ENCODE data around the gene TRAF2.

The TRAF2 gene

DNA sequence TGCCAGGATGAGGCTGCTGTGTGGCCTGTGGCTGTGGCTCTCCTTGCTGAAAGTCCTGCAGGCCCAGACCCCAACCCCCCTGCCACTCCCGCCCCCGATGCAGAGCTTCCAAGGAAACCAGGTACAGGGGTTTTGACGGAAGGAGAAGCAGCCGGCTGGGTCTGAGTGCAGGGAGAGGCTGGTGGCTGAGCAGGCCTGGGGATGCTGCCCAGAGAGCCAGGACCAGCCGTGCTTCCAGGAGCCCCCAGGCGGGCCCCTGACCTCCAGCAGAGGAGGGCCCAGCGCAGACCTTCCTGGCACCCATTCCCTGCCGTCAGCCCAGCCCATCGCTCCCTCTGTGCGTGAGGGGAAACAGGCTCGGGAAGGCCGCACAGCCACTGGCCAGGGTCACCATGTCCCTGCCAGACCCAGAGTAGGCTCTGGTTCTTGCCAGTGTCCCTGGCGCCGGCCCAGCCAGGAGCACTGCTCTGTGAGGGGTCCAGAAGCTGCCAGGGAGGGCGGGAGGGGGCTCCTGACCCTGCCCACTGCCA, 66.1 kb downstream of the TRAF2 start:
- H3K4me3 ChIP-seq (ENCODE audit: low read depth, low read length) = no peak overlapping the region
- no peak for DNase-seq (ENCODE audit: low read depth)
- TF ChIP-seq, protein P1, sequence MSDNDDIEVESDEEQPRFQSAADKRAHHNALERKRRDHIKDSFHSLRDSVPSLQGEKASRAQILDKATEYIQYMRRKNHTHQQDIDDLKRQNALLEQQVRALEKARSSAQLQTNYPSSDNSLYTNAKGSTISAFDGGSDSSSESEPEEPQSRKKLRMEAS (IDR thresholded peaks at IDR 0.05; ENCODE audit: low read depth, low read length) = no peak
- no peak for TF ChIP-seq POLR2A (IDR thresholded peaks at IDR 0.05; ENCODE audit: extremely low read depth, insufficient read length)
- no peak for TF ChIP-seq MYC (IDR thresholded peaks at IDR 0.05; ENCODE audit: low read depth, low read length)
- TF ChIP-seq, protein P2, sequence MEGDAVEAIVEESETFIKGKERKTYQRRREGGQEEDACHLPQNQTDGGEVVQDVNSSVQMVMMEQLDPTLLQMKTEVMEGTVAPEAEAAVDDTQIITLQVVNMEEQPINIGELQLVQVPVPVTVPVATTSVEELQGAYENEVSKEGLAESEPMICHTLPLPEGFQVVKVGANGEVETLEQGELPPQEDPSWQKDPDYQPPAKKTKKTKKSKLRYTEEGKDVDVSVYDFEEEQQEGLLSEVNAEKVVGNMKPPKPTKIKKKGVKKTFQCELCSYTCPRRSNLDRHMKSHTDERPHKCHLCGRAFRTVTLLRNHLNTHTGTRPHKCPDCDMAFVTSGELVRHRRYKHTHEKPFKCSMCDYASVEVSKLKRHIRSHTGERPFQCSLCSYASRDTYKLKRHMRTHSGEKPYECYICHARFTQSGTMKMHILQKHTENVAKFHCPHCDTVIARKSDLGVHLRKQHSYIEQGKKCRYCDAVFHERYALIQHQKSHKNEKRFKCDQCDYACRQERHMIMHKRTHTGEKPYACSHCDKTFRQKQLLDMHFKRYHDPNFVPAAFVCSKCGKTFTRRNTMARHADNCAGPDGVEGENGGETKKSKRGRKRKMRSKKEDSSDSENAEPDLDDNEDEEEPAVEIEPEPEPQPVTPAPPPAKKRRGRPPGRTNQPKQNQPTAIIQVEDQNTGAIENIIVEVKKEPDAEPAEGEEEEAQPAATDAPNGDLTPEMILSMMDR (IDR thresholded peaks at IDR 0.05; ENCODE audit: low read depth, low read length) = no peak

DNA sequence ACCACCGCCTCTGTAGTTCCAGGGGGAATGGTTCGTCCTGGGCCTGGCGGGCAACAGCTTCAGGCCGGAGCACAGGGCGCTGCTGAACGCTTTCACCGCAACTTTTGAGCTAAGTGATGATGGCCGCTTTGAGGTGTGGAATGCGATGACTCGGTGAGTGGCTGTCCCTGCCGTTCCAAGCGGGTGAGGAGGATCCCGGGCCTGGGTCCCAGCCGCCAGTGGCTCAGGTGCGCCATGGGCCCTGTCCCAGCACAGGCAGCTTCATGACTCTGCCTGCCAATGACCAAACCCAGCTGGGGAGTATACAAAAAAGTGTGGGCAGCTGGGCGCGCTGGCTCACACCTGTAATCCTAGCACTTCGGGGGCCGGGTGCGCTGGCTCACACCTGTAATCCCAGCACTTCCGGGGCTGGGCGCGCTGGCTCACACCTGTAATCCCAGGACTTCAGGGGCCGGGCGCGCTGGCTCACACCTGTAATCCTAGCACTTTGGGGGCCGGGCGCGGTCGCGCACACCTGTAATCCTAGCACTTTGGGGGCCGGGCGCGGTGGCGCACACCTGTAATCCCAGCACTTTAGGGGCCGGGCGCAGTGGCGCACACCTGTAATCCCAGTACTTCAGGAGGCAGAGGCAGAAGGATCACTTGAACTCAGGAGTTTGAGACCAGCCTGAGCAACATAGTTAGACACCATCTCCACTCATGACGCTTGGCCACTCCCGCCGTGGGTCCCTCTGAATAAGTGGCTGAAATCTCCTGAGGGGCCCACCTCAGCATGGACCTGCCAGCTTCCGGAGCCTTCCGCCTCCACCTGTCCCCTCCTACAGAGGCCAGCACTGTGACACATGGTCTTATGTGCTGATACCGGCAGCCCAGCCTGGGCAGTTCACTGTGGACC, 66.8 kb downstream of the TRAF2 start:
- TF ChIP-seq, protein P1 (IDR thresholded peaks at IDR 0.05; ENCODE audit: low read depth, low read length) = no peak
- TF ChIP-seq MYC (IDR thresholded peaks at IDR 0.05; ENCODE audit: low read depth, low read length) (no peak), POLR2A (IDR thresholded peaks at IDR 0.05; ENCODE audit: extremely low read depth, insufficient read length) (no peak)
- TF ChIP-seq, protein P2 (IDR thresholded peaks at IDR 0.05; ENCODE audit: low read depth, low read length) = no peak
- DNase-seq (ENCODE audit: low read depth) = no peak
- H3K4me3 ChIP-seq (ENCODE audit: low read depth, low read length) = no peak overlapping the region

DNA sequence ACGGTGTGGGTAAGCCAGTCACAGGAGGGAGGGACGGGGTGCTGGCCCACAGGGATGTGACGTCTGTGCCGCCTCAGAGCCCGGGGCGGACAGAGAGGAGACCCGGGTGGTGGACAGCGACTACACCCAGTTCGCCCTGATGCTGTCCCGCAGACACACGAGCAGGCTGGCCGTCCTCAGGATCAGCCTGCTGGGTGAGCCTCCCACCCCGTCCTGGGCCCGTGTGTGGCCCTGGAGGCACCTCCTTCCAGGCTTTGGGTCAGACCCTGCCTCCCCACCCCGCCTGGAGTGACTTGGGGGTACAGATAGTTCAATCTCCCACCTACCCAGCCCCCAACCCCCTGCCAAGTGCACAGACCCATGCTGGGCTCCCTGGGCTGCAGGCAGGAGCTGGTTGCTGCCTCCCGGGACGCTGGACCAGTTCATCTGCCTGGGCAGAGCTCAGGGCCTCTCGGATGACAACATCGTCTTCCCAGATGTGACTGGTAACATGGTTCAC, 67.5 kb downstream of the TRAF2 start:
- no peak overlapping the region for H3K4me3 ChIP-seq (ENCODE audit: low read depth, low read length)
- TF ChIP-seq, protein P1 (IDR thresholded peaks at IDR 0.05; ENCODE audit: low read depth, low read length) = no peak
- TF ChIP-seq POLR2A (IDR thresholded peaks at IDR 0.05; ENCODE audit: extremely low read depth, insufficient read length) (no peak), MYC (IDR thresholded peaks at IDR 0.05; ENCODE audit: low read depth, low read length) (no peak)
- TF ChIP-seq, protein P2 (IDR thresholded peaks at IDR 0.05; ENCODE audit: low read depth, low read length) = no peak

DNA sequence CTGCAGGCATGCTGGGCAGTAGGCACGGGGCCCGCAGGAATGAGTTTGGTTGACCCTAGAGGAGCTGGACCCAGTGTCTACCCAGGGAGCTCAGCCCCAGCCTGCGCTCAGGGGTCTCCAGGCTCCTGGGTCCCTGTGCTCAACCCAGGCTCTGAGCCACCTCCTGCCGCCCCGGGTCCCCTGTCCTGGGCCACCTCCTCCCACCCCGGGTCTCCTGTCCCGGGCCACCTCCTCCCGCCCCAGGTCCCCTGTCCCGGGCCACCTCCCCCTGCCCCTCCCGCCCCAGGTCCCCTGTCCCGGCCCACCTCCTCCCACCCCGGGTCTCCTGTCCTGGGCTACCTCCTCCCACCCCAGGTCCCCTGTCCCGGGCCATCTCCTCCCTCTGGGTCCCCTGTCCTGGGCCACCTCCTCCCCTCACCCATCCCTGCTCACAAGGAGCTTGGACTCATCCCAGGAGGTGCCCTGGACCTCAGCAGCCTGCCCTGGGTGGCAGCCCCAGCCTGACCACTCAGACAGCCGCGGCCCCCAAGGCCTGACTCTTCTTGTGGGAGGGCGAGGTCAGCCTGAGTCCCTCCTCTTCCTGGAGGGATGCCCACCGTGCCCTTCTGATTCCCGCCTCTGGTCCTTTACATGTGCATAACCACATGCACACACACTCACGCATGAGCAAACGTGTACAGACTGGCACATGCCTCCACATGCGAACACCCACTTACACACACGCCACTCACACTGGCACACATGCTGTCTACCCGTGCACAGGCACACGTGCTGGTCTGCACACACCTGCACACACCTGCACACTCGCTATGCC, 68.2 kb downstream of the TRAF2 start:
- DNase-seq (ENCODE audit: low read depth) = no peak
- TF ChIP-seq POLR2A (IDR thresholded peaks at IDR 0.05; ENCODE audit: extremely low read depth, insufficient read length) (no peak), MYC (IDR thresholded peaks at IDR 0.05; ENCODE audit: low read depth, low read length) (no peak)
- TF ChIP-seq, protein P1 (IDR thresholded peaks at IDR 0.05; ENCODE audit: low read depth, low read length) = no peak
- TF ChIP-seq, protein P2 (IDR thresholded peaks at IDR 0.05; ENCODE audit: low read depth, low read length) = no peak
- no peak overlapping the region for H3K4me3 ChIP-seq (ENCODE audit: low read depth, low read length)

More for the DNA sequence above, 67.5 kb downstream of the TRAF2 start:
- no peak for DNase-seq (ENCODE audit: low read depth)

DNA sequence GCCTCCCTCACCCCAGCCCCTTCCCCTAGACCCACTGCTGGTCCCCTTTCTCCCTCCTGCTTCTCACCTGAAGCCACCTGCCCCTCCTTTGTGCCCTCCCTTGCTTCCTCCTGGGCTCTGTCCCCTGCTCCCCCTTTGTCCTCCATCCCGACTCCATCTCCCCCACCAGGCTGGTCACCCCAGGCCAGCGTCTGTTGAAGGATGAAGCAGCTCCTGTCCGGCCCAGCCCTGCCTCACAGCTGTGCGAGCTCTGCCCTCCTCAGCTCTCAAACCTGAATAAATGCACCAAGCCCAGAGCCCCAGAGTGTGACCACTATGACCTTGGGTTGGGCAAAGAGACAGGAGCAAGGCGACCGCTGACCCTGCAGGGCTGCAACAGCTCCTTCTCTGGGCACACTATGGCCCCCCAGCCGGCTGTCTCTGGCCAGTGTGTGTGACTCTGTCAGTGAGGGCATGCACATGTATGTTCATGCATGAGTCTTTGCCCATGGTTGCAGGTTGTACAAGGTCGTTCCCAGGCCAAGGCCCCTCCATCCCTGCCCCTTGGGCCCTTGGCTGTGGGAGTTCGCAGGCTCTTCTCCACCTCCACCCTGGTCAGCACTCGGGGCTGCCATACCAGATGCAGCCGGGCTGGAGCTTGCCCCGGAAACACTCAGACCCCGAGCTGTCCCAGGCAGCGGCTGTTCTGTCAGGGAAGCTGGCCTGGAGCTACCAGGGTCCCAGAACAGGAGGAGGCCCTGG, 69.1 kb downstream of the TRAF2 start:
- H3K4me3 ChIP-seq (ENCODE audit: low read depth, low read length) = no peak overlapping the region
- TF ChIP-seq, protein P2 (IDR thresholded peaks at IDR 0.05; ENCODE audit: low read depth, low read length) = no peak
- TF ChIP-seq MYC (IDR thresholded peaks at IDR 0.05; ENCODE audit: low read depth, low read length) (no peak), POLR2A (IDR thresholded peaks at IDR 0.05; ENCODE audit: extremely low read depth, insufficient read length) (no peak)
- TF ChIP-seq, protein P1 (IDR thresholded peaks at IDR 0.05; ENCODE audit: low read depth, low read length) = no peak

More for the DNA sequence above, 69.1 kb downstream of the TRAF2 start:
- no peak for DNase-seq (ENCODE audit: low read depth)
